Activated CD4-positive, alpha-beta T cell treated with anti-CD3 and anti-CD28 coated beads, Interleukin-2, amount 50 U/mL, for 4 hours (primary cell): Measurements from ENCODE around the gene ASAP2.

Source experiments
- DNase-seq, 2 experiments: peaks; one replicate each; pipeline ENCODE4 v3.0.0-alpha.2; 2020

Gene ASAP2

GRCh38 chr2:9205963-9206948, at the start of gene ASAP2:
Gene ASAP2 (plus strand): TSS chr2:9206812. CDS start chr2:9207105, 293 bp downstream.
- DNase-seq, result no peak

- DNase-seq, result no peak
Measured at GRCh38 chr2:9158786-9159779, 47.5 kb upstream of the ASAP2 start.

DNA sequence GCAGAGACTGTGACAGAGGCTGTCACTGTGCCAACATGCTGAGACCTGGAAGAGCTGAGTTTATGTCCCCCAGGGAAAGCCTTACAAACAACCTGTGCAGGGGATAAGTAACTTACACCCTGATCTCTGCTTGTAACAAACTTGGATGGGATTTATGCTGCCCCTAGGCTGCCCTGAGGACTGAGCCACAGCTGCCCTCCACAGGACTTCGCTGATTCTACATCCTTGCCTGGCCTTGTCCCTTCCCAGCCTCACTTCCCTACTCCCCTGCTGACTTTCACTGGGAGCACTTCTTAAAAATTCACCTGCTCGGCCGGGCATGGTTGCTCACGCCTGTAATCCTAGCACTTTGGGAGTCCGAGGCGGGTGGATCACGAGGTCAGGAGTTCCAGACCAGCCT, 45.9 kb upstream of the ASAP2 start:
- DNase-seq, result no peak

GRCh38 chr2:9162841-9163240, 43.8 kb upstream of the ASAP2 start:
- DNase-seq, result no peak

- DNase-seq, result no peak
Measured at GRCh38 chr2:9163306-9164111, 43.1 kb upstream of the ASAP2 start.

GRCh38 chr2:9164112-9164608, 42.5 kb upstream of the ASAP2 start:
- DNase-seq, result no peak

DNA sequence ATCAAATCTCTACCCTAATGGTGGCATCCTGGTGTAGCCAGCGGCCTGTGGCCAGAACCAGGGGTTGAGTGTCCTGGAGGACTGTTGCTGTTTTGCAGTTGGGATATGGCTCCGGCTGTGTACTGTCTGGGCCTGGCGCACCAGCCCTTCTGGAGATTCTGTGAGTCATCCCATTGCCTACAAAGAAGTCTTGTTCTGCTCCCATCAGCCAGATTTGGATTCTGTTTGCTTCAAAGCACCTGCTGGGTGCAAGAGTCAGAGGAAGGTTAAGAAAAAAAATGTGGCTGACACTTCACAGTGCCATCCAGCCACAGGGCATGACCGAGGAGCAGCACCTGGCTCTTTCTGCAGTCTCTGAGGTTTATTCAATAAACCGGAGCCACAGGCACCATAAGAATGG, 41.0 kb upstream of the ASAP2 start:
- DNase-seq, result no peak

GRCh38 chr2:9166579-9167377, 39.8 kb upstream of the ASAP2 start:
- DNase-seq, result no peak

DNA sequence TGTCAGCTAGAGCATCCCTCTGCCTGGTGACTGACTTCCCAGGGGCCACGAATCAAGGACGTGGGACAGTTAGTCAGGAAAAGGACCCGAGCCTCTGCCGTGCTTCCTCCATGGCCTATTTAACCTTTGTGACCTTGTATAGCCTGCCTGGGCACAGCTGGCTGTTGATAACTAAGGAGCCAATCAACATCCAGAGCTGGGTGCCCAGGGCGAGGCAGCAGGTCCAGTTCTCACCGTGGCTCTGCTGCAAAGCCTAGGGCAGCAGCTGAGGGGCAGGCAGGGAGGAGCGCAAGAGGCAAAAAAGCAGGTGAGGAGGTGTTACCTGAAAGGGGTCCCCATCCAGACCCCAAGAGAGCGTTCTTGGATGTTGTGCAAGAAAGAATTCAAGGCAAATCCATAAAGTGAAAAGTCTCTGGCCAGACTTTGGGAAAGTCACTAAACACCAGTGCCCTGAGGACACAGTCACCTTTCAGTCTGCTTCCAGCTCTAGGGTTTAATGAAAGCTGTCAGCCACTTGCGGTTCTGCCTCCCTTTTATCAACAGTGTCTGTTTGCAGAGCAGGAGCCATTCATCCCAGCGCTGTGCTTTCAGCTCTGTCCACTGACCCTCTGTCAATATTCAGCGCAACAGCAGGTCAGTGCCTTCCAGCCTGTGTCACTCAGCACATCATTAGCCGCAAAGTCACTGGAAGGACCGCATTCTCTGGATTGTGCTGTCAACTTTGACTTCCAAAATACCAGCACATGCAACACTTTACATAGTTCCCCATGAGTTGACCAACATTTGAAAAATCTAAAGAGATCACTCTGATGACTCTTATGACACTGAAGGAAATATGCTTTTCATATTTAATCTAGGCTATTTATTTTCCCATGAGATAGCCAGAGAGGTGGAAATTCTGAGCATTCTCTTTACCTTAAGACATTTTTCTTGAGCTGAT, 38.6 kb upstream of the ASAP2 start:
- DNase-seq, result no peak

DNA sequence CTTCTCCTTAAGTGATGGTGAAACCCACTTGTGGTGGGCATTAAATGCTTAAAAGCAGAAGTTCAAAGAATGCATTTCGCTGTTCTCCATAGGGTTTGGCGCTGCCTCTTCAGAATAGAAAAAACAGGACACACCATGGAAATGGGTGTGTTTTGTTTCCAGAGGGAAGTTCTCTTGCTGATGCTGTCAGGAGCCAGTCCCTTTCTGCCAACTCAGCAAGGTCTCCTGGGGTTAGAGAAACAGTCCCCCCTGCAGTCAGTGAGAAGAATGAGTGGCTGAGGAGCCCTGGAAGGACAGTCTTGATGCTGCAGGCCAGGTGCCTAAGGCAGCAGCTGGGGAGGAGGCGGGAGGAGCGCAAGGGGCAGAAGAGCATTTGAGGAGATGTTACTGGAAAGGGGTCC, 37.8 kb upstream of the ASAP2 start:
- DNase-seq, result no peak

- no peak for DNase-seq
Measured at GRCh38 chr2:9169349-9170107, 37.1 kb upstream of the ASAP2 start.

DNA sequence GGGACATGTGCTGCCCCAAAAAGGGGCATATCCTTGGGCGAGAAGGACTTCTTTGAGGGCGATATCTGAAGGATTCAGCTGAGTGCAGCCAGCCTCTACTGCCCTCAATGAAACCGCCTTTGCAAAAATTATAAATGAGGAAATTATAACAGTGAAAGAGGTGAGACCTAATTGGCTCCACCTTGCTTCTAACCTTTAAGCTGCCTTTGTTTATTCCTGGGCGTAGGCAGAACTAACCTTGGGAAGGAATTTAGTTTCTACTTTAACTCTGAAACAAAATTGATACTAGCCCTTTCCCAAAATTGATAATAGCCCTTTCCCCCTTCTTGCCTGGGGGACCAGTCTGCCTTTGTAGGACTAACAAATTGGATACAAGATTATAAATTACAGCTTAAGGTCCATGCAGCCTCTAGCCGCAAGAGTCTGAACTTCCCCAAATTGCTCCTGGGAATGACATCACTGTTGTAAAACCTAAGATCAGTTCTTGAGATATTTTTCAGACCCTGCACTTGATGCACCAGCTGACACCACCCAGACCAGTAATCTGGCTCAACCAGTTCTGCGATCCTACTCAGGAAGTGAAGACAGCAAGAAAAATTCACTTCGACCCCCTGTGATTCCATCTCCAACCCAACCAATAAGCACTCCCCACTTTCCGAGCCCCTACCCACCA, 36.0 kb upstream of the ASAP2 start:
- DNase-seq, result no peak

- no peak for DNase-seq
Measured at GRCh38 chr2:9174771-9175437, 31.7 kb upstream of the ASAP2 start.

GRCh38 chr2:9178110-9178903, 28.3 kb upstream of the ASAP2 start:
- no peak for DNase-seq

DNA sequence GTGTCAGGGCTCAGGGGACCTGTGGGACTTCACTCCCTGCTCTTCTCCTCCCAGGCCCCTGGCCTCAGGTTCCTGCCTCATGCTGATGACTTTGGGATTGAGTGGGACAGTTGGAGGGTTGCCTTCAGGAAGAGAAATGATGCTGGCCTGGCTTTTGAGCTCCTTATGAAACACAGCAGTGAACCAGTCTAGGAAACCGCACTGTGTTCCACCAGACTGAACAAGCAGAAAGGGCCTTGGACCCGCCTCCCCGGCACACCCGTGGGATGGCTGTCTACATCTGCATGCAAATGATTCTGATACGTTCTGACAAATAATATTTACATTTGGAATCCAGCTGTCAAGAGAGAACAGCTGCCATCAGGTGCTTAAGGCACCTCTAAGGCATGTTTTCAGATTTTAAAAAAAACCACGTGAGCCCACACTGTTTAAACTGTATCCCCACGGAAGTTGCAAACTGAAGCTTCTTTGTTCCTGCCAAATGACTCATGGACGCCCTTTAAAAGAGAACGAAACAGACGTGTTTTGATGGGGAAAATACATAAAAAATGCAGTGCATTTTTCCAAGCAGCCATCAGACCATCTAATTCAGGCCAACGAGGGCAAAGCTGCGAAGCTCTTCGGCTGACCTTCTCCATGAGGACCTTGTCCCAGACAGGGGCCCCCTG, 27.6 kb upstream of the ASAP2 start:
- no peak for DNase-seq

- DNase-seq, result no peak
Measured at GRCh38 chr2:9179572-9180201, 26.9 kb upstream of the ASAP2 start.
